Loucy (cell line): Measurements from ENCODE around the gene CCDC149.

ENCODE experiments used
- EZH2phosphoT487 ChIP-seq: fragments of 200-600 bp; IDR thresholded peaks from 2 replicates; pipeline ENCODE4 v1.6.1; 2018; ENCODE audit warnings: antibody characterized with exemption, mild to moderate bottlenecking, moderate library complexity, borderline replicate concordance
- TF ChIP-seq, protein P1 (sequence below): fragments of 200-600 bp; sonication (generic); conservative IDR thresholded peaks from 2 replicates; pipeline ENCODE4 v1.5.1; 2014; ENCODE audit warnings: mild to moderate bottlenecking, antibody characterized with exemption, low read length

DNA sequence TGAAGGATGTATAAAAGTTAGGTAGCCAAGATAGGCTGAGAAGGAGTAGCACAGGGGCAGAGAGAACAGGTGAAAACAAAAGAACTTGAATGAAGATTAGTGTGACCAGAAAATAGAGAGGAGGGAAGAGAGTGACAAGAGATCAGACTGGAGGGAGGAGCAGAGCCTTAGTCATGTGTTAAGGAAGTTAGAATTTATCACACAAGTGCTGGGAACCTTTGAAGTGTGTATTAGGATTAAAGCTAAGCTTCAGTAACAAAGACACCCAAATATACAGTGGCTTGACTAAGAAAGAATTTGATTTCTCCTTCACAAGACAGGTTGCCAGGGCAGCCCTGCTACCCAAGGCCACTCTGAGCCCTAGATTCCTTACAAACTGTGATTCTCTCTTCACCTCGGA is 10.7 kb upstream of the CCDC149 start:
- TF ChIP-seq, protein P1, sequence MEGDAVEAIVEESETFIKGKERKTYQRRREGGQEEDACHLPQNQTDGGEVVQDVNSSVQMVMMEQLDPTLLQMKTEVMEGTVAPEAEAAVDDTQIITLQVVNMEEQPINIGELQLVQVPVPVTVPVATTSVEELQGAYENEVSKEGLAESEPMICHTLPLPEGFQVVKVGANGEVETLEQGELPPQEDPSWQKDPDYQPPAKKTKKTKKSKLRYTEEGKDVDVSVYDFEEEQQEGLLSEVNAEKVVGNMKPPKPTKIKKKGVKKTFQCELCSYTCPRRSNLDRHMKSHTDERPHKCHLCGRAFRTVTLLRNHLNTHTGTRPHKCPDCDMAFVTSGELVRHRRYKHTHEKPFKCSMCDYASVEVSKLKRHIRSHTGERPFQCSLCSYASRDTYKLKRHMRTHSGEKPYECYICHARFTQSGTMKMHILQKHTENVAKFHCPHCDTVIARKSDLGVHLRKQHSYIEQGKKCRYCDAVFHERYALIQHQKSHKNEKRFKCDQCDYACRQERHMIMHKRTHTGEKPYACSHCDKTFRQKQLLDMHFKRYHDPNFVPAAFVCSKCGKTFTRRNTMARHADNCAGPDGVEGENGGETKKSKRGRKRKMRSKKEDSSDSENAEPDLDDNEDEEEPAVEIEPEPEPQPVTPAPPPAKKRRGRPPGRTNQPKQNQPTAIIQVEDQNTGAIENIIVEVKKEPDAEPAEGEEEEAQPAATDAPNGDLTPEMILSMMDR, result no peak
- no peak for TF ChIP-seq EZH2phosphoT487
